Dedifferentiated amniotic fluid mesenchymal stem cell (primary cell): ENCODE data around the gene RFT1.
"Not testable (repeated sequence)": the region's sequence is repeated elsewhere in the genome, so short reads cannot be mapped to it uniquely, and the experiment has no call there.

ENCODE experiments used
- DNase-seq: peaks from one replicate; pipeline ENCODE4 v3.0.0-alpha.2; 2016; ENCODE audit errors: extremely low spot score

The RFT1 gene

DNA sequence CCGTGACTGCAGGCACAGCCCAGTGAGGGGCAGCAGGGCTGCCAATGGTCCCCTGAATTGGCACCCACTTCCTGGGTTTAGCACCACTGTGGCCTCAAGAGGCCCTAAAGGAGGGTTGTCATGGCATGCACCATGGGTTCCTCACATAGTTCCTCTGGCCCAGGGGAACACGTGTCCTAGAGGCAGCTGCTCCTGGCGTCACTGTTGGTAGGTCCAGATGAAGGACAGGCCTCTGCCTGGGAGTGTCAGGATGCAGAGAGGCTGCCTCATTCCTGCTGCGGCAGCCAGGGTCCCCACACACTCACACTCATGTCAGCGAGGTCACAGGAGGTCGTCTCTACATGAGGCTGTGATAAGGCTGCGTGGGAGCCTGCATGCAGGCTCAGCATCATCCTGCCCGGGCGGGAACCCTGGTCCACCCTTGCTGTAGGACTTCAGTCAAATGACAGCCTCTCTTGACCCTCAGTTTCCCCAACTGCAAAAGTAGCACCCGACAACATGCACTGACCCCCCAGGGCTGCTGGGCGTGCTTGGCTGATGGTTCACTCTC is 58.3 kb downstream of the RFT1 start:
- DNase-seq, result no peak

DNA sequence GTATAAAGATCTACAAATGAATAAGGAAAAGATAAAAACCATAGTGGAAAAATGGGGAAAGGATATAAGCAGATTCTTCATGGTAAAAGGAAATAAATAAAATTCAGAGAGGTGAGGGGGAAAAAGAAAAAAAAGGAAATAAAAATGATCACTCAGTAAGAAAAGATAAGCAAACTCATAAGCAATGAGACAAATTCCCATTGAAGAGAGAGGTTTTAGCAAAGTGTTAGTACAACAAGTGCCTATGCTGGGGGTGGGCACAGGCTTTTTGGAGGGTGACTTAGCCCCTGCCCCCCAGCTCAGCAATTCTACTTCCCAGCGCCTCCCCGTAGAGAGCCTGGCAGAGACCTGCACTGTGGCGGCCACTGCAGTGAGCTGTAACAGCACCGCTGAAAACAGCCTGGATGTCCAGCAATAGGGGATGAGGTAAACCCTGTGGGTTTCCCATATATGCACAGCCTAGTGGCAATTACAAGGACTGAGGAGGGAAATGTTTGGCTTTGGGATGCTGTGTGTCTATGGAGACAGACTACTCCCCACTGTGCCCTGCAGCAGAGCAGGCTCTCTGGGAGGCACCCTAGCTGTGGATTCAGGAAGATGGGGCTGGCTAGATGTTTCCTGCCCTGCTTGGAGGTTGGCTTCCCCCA is 60.7 kb downstream of the RFT1 start:
- DNase-seq, result no peak

DNA sequence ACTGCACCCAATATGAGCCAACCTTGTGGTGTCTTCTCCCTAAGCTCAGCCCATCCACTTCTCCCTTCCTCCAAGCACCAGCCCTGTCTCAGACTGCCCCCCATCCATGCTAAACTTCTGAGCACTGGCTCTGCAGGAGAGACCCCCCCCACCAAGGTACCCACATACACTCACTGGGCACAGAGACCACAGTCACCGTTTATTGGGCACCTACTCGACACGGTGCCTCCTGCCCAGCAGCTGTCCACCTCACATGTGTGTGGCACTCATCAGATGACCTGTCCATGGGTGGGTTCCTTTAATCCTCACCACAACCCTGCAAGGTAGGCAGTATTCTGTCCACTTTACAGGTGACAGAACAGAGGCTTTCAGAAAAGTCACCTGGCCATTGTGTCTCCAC is 62.1 kb downstream of the RFT1 start:
- no peak for DNase-seq

DNA sequence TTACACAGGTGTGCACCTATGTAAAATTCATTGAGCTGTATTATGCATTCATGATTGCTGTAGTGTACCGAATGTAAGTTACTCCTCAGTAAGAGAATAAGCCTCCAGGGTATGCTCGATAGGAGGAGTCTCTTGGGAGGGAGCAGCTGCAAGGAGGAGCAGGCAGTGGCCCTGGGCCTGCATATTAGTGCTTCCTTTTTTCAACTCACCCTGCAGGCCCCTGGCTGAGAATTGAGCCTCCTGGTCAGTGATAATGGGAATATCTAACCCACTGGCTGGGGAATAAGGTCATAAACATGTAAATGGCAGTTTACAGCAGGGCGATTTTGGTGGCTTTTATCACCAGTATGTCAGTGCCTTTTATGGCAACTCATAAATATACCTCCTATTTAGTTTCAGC is 62.7 kb downstream of the RFT1 start:
- DNase-seq, result no peak

DNA sequence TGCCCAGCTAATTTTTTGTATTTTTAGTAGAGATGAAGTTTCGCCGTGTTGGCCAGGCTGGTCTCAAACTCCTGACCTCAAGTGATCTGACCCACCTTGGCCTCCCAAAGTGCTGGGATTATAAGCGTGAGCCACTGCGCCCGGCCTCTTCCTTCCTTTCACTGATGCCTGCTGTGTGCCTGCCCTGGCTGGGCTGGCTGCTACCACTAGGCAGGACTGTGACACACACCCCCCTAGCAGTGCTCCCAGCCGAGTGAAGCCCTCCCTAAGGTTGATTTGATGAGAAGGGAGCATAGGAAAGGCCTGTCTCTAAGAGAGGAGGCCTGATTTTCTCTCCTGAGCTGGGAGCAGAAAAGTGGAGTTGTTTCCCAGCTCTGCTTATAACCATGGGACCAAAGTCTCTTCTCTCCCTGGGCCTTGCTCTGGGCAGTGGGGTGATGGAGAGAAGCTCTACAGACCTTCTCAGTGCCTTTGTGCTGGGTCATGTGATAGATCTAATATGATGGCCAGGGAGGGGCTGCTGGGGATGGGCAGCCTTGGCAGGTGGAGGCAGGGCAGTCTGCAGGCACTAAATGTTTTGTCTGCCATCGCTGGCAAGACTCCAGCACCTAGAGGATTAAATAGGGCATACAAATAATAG is 64.3 kb downstream of the RFT1 start:
- no peak for DNase-seq

DNA sequence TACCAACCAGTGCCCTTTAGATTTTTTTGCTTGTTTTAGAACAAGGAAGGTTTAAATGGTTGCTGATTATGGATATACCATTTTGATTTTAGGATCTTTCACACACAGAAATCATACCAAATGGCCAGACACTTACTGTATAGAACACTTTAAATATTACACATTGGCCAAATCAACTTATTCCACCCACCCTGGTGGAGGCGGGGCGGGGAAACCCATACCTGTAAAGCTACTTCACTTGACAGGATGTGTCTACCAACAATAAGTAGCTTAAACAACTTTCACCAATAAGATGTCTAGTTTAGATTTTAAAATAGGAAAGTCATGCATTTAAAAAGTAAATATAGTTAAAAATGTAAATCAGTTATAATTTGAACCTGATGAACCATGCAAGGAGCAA is 67.3 kb downstream of the RFT1 start:
- DNase-seq, result no peak

DNA sequence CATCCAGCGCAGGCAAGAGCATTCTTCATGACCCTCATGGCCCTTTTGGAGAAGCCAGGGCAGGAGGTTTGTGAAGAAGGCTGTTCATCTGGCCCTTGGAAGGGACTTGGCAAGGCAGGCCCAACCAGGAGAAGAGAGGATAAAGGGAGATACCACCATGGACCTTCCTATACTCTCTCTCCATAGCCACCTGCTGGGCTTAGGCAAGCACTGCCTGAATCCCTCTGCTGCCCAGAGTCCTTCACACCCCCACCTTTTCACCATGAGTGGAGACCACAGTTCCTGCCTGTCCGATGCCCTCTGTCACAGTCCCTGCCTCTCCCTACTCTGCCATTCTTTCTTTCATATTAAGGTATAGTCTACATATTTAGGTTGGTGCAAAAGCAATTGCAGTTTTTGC is 73.8 kb downstream of the RFT1 start:
- DNase-seq, result no peak

DNA sequence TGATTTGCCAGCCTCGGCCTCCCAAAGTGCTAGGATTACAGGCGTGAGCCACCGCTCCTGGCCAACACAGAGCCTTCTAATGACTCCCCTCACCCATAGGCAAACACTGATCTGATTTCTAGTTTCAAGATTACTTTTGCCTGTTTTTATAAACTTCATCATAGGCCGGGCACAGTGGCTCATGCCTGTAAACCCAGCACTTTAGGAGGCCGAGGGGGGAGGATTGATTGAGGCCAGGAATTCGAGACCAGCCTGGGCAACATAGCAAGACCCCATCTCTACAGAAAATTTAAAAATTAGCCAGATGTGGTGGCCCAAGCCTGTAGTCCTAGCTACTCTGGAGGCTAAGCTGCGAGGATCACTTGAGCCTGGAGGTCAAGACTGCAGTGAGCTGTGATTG is 76.0 kb downstream of the RFT1 start:
- DNase-seq, result not testable (repeated sequence)

DNA sequence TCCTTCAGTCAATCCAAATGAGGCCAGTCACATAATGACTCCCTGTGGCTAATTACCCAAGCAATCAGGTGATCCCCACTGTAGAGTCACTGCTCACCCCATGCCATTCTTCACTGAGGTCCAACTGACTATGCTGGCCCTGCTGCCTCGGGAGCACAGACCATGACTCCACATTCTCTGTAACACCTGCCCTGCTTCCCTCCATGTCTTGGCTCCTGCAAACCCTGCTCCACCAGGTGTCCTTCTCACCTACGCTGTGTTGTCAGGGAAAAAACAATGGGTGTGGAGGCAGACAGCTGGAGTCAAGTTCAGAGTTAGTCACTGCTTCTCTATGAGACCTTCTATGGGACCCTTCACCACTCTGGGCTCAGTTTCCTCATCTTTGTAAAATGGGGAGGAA is 78.3 kb downstream of the RFT1 start:
- DNase-seq, result no peak

DNA sequence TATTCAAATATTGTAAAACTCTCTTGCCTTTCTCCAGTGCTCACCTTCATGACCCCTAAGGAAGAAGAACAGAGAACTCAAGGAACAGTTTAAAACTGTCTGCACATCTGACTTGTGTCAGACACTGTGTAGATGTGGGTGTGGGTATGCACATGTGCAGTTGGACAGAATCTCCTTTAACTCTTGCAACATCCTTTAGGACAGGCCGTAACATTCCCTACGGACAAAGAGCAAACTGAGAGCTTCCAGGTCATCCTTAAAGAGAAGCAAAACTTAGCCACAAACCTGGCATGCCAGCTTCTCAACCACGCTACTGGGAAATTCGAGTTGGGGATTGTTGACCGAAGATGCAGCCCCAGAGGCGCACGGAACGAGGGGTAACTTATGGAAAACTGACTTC is 80.2 kb downstream of the RFT1 start:
- DNase-seq, result no peak

DNA sequence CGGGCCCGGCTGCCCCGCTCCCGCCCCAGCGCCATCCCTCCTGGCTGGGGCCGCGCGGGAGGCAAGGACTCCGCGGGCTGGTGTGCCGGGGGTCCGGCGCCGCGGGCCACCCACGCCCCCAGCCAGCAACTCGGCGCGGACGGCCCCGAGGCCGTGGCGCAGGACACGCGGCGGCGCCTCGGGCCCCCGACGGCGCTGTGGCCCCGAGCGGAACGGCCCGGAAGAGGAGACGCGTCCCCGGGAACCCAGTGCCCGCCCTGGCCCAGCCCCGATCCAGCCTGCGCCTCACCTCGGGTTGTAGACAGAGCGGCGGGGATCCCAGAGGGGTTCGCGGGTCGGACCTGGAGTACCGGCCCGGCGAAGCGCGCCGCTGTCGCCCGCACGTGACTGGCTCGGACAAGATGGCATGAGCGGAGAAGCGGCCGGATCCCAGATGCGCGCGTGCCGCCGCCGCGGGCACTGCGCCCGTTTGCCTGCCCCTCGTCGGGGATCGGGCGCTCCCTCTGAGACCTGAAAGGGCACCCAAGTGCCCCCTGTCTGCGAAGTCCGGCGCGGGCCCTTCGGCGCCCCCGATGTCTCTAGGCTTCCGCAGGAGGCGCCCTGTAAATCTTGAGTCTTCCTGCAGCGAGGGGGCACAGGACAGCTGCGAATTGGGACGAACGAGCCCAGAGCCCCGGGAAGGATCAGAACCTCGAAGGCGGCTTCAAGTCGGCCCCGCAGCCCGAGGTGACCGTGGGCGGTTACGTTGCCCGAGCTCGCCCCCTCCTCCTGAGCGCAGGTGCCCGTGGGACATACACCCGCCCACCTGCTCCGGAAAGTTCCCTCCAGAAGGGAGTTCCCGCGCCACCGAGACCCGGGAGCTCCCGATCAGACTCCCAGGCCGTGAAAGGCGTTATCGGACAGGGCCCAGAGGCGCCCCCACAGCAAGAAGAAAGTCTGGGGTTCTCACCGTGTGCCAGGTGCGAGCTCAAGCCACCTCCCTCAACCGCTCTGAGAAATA is 83.8 kb downstream of the RFT1 start:
- no peak for DNase-seq

DNA sequence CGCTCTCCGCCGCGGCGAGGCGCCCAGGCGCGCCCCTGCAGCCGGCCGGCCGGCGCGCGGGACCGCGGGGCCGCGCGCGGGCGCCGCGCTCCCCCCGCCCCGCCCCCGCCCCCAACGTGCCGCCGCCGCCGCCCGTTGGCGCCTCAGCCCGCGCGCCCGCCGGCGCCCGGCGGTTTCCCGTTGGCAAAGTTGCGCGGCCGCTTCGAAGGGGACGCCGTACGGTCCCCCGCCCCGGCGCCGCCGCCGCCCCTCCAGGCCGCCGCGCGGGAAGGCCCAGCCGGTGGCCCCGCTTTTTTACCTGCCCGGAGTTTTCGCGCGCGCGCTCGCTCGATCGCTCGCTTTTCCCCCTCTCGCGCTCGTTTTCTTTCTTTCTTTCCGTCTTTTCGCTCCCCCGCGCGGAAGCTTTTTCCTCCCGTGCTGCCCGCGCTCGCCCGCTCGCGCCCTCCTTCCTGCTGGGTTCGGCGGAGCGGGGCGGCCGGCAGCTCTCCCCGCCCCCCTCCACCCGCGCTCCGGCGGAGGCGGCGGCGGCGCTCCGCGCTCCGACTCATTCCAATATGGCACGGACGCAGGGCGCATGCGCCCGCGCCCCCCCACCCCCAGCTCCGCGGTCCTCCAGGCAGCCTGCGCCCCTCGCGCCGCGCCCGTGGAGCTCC is 84.6 kb downstream of the RFT1 start, which contains the start of gene SFMBT1:
TSS of gene SFMBT1 (minus strand) at position 556 of the 653 bp plus-strand sequence. CDS start 76,945 bp downstream, outside the sequence.
- DNase-seq, result no peak

DNA sequence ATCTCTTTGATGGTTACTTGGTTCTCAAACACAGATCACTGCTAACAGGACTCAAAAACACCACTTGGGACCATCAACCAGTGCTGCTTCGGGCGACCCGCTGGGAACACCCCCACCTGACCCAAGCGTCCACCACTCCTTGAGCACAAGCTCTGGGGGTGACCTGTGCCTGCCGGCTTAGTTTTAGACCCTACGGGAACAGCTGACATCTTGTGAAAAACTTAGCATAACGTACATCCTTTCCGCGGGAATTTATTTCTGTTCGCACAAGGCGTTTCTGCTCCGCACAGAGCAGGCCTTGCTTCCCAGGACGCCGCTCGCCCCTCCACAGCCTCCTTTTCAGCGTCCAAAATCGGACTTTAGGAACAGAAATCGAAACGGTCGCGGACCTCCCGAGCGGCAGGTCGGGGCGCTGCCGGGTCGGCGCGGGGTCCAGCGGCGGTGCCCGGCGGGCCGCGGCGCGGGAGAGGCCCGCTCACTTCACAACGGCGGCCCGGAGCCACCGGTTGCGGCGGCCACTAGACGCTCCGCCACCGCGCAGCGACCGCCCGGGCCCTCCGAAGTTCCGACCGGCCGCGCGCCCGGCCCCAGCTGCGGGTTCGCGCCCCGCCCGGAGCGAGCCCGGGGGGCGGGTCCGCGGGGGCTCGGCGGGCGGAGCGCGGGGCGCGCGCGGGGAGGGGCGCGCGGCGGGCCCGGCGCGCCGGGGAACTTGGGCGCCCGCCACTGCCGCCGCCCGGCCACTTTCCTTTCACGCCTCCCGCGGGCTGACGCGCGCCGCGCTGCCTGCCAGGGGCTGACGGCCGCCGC is 85.3 kb downstream of the RFT1 start:
- DNase-seq, result no peak

DNA sequence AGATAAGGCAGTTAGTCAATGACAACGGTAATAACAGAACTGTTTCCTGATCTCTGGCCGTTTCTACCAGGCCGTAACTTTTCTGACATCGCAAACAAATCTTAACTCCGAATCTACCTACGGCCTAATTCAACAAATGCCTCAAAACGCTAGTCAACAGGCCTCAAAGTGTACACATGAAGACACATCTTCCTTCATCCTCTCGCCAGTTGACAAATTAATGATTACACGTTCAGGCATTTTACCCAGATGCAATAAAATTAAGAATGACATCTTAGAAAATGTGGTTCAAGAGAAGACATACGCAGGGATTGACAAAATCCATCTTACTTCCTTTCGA is 85.9 kb downstream of the RFT1 start:
- no peak for DNase-seq

DNA sequence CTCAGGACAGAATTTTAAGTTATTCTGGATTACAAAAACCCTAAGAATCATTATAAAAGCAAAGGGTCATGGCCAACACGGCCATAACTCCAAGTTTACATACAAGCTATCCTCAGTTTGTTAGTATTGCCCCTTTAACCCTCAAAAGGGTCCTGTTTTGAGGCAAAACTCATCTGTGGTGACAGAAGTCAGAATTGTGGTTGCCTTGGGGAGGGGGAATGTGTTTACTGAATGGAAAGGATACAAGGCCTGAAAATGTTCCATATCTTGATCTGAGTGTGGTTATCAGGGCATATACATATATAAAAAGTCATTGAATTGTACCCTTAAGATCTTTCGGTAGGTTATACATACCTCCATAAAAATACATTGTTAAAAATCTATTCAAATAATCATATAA is 86.5 kb downstream of the RFT1 start:
- no peak for DNase-seq

DNA sequence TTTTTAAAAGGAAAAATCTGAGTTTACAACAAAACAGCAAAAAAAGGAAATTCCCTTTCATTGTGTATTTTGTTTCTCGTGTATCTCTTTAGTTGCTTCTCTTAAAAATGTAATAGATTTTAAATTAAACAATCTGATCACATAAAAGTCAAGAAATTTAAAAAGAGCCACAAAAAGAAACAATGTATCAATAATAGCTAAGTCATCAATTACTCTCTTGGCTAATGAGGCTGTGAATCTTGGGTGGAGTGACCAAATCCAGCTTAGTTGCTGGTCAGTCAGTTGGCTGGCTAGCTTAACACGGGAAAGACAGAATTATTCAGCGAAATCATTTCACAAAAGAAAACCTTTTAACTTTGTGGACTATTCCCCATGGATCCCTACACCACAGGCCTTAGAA is 87.6 kb downstream of the RFT1 start:
- DNase-seq, result no peak

DNA sequence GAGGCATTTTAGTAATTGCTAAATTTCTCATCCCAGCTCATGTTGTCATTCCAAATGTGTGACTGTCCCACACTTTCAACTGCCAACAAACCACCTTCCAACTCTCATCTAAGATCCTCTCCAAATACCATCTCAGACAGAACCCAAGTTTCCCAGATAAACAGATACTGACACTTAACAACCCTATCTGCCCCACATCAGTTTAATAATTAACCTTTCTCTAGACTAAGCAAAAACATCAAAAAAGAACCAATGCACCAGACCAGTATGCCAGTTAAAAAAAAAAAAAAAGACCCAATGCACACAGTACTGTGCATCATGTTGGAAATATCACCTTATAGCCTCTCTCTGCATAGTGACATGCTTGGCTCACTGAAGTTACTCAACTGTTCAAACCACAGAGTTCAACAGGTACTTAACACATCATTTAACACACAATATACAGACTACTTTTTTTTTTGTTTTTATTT is 89.8 kb downstream of the RFT1 start:
- DNase-seq, result no peak

DNA sequence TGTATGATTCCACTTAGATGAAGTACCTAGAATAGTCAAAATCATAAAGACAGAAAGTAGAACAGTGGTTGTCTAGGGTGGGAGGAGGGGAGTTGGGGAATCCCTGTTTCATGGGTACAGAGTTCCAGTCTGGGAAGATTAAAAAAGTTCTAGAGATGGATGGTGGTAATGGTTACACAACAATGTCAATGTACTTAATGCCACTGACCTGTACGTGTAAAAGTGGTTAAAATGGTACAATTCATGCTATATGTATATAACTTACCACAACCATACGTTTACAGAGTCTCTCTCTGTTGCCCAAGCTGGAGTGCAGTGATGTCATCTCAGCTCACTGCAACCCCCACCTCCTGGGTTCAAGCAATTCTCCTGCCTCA is 90.9 kb downstream of the RFT1 start:
- DNase-seq, result no peak

DNA sequence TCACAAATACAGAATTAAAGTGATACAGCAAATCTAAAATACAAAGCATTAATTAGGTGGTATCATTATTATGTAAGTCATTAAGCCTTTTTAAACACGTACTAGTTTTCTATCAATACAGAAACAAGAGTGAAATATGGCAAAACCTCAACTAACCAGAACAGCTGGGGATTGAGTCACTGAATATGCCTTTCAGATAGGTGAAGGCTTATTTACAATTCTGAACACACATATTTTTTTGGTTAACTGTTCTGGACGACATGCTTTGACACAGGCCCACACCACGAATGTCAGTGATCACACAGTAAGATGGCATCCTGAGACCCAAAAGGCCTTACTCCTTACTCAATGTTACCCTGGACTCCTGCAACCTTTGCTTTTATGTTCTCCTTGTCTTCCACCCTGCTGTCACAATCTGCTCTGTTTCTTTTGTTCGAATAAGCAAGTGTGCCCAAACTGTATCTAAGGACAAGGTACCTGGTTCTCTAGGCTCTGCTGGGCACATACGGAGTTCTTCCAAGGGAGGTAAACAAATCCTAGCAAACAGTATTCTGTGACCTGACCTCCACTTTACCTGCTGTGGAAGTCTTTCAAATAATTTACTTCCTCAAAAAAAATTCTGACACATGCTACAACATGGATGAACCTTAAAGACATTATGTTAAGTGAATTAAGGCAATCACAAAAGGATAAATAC is 91.4 kb downstream of the RFT1 start:
- DNase-seq, result no peak
